PC-3 (cell line): Measurements from ENCODE around the gene KTI12.

ENCODE experiments used
- CTCF ChIP-seq: fragments of 300-600 bp; sonication (generic); conservative IDR thresholded peaks from 2 replicates; pipeline ENCODE4 v1.5.1; 2017; ENCODE audit warnings: antibody characterized with exemption, low read depth, mild to moderate bottlenecking, low read length
- EZH2 ChIP-seq: fragments of 300-600 bp; sonication (generic); IDR thresholded peaks from one replicate; pipeline ENCODE4 v1.6.1; 2017; ENCODE audit warnings: antibody characterized with exemption, mild to moderate bottlenecking, low read length; ENCODE audit not compliant: unreplicated experiment
- EZH2phosphoT487 ChIP-seq: fragments of 300-600 bp; sonication (generic); IDR thresholded peaks from 2 replicates; pipeline ENCODE4 v1.6.1; 2018; ENCODE audit warnings: mild to moderate bottlenecking, antibody characterized with exemption, low read length, borderline replicate concordance

- no peak for TF ChIP-seq CTCF
- TF ChIP-seq EZH2phosphoT487 = no peak
- no peak for TF ChIP-seq EZH2
Measured at GRCh38 chr1:52028328-52028727, 5.3 kb downstream of the KTI12 start.
